Ascending aorta (tissue), 2 donors: Measurements from ENCODE around the gene TET1. TPM values are rescaled to one million over a fixed set of nuclear protein-coding genes. Genes with fewer than 3 reads are reported as not detected.

Experiments used
- DNase-seq, 2 donors: peaks; one replicate each; pipeline ENCODE4 v3.0.0-alpha.2; 2019; ENCODE audit warnings: low spot score in 2 of 2
- H3K27ac ChIP-seq, 2 donors: fragments of 200-600 bp; sonication (generic); one replicate each; pipeline ENCODE4 v1.5.1; 2016 to 2017; ENCODE audit warnings: mild to moderate bottlenecking in 1 of 2
- H3K27me3 ChIP-seq: fragments of 200-600 bp; sonication (generic); one replicate; pipeline ENCODE4 v1.5.1; 2017
- H3K36me3 ChIP-seq, 2 donors: fragments of 200-600 bp; sonication (generic); one replicate each; pipeline ENCODE4 v1.5.1; 2016
- H3K4me1 ChIP-seq, 2 donors: fragments of 200-600 bp; sonication (generic); one replicate each; pipeline ENCODE4 v1.5.1; 2016 to 2017; ENCODE audit warnings: mild to moderate bottlenecking in 1 of 2
- H3K4me3 ChIP-seq, 2 donors: fragments of 200-600 bp; sonication (generic); one replicate each; pipeline ENCODE4 v1.5.1; 2016 to 2017; ENCODE audit warnings: mild to moderate bottlenecking in 1 of 2
- H3K9me3 ChIP-seq, 2 donors: fragments of 200-600 bp; sonication (generic); one replicate each; pipeline ENCODE4 v1.5.1; 2016
- intact Hi-C: fragments of 100-400 bp; cut with DNase I; formaldehyde crosslinking; loops from one replicate; pipeline ENCODE4 v1.15.1; 2023
- total RNA-seq: library from RNA; depleted of rRNA; stranded (reverse); fragments of >200 nt; gene quantifications from one replicate; pipeline ENCODE4 v1.1.0, GENCODE V29; 2016
- TF ChIP-seq, protein P1 (sequence below), 3 experiments: fragments of 200-600 bp in 2 of 3; fragments of 450-650 bp in 1 of 3; sonication (generic) in 2 of 3; IDR thresholded peaks; one replicate each; pipeline ENCODE4 v1.5.1; 2016 to 2019; ENCODE audit warnings: antibody characterized with exemption in 3 of 3, mild to moderate bottlenecking in 1 of 3, moderate library complexity in 1 of 3

Gene TET1
- total RNA-seq, 1 donor from 2014 or later: 3.9 TPM

DNA sequence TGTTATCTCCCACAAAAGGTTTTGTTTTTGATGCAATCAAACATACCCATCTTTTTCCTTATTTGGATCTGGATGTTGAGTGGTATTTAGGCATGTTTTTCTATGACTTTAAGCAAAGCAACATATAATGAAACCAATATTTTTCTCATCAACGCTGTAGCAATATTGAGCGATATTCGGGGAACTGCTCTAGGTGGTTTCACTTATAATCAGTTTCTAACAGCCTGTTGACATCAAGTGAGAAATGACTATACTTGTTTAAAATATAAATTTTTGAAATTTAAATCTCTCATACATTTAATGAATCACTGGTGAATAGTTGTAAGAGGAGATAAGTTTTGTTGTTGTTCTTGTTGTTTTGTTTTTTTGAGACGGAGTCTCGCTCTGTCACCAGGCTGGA lies 108.1 kb downstream of the TET1 start:
- intact Hi-C loops: no loop called here
- H3K36me3 ChIP-seq: peaks cover 0 to 4% of the 10 kb centered on the region in 2 donors
- H3K4me1 ChIP-seq: no peaks in the 10 kb centered on the region
- H3K27me3 ChIP-seq: no peaks in the 10 kb centered on the region
- H3K4me3 ChIP-seq: no peak overlapping the region
- TF ChIP-seq, protein P1, sequence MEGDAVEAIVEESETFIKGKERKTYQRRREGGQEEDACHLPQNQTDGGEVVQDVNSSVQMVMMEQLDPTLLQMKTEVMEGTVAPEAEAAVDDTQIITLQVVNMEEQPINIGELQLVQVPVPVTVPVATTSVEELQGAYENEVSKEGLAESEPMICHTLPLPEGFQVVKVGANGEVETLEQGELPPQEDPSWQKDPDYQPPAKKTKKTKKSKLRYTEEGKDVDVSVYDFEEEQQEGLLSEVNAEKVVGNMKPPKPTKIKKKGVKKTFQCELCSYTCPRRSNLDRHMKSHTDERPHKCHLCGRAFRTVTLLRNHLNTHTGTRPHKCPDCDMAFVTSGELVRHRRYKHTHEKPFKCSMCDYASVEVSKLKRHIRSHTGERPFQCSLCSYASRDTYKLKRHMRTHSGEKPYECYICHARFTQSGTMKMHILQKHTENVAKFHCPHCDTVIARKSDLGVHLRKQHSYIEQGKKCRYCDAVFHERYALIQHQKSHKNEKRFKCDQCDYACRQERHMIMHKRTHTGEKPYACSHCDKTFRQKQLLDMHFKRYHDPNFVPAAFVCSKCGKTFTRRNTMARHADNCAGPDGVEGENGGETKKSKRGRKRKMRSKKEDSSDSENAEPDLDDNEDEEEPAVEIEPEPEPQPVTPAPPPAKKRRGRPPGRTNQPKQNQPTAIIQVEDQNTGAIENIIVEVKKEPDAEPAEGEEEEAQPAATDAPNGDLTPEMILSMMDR (IDR thresholded peaks at IDR 0.05): no peak
- H3K27ac ChIP-seq: no peak overlapping the region
- no peak for DNase-seq
- no peaks in the 10 kb centered on the region for H3K9me3 ChIP-seq

DNA sequence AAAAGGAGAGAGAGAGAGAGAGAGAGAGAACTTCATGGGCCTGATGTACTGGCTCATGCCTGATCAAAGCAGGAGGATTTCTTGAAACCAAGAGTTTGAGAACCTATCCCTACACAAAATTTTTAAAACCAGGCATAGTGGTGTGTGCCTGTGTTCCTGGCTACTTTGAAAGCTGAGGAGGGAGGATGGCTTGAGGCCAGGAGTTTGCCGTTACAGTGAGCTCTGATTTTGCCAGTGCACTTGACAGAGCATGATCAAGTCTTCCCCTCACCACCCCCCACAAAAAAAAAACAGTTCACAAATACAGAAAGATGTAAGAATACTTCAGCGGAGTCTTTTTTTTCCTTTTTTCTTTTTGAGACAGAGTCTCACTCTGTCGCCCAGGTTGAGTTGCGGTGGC lies 108.8 kb downstream of the TET1 start:
- DNase-seq: no peak
- H3K27ac ChIP-seq: no peak overlapping the region
- no peak overlapping the region for H3K4me3 ChIP-seq
- H3K9me3 ChIP-seq: no peaks in the 10 kb centered on the region
- intact Hi-C loops: no loop called here
- no peaks in the 10 kb centered on the region for H3K27me3 ChIP-seq
- H3K4me1 ChIP-seq: no peaks in the 10 kb centered on the region
- peaks cover 0 to 4% of the 10 kb centered on the region in 2 donors for H3K36me3 ChIP-seq
- TF ChIP-seq, protein P1 (IDR thresholded peaks at IDR 0.05): no peak

DNA sequence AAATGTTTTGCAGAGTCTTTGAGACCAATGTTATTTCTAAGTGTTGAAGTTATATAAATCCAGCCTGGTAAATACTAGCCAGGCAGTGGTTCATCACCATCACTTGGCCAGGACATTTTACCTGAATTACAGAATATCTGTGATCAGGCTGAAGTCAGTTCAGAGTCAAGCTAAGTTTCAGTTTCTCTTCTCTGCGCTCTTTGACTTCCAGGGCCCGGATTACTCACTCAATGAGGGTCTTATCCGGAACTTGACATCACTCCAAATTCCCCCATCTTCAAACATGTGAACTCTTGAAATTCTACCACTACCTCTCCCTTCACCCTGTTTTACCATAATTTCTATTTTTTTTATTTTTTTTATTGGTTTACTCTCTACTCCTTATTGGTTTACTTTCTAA lies 124.3 kb downstream of the TET1 start:
- DNase-seq: no peak
- H3K4me1 ChIP-seq: no peaks in the 10 kb centered on the region
- peaks cover 0 to 17% of the 10 kb centered on the region in 2 donors for H3K36me3 ChIP-seq
- no peak overlapping the region for H3K4me3 ChIP-seq
- TF ChIP-seq, protein P1 (IDR thresholded peaks at IDR 0.05): no peak
- no peak overlapping the region for H3K27ac ChIP-seq
- H3K9me3 ChIP-seq: no peaks in the 10 kb centered on the region
- no peaks in the 10 kb centered on the region for H3K27me3 ChIP-seq
- intact Hi-C loops: no loop called here

DNA sequence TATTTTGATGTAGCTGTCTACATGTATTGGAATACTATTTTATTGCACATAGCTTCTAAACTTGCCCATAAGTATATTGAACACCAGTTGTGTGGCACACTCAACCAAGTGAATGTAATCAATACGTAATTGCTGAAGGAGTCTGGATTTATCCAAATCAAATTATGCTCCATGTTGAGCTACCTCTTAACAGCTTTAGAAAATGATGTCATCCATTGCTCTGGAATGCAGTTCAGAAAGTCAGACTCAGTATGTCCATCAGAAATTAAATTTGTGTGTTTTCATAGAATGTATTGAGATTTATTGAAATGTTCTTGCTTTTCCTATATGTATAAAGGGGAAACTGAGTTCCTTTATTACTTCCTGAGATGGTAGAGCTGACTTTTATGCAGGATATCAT lies 135.9 kb downstream of the TET1 start:
- H3K9me3 ChIP-seq: no peaks in the 10 kb centered on the region
- DNase-seq: no peak
- H3K4me1 ChIP-seq: no peaks in the 10 kb centered on the region
- H3K4me3 ChIP-seq: no peak overlapping the region
- intact Hi-C loops: no loop called here
- TF ChIP-seq, protein P1 (IDR thresholded peaks at IDR 0.05): no peak
- peaks cover under 1 to 3% of the 10 kb centered on the region in 2 donors for H3K36me3 ChIP-seq
- H3K27ac ChIP-seq: no peak overlapping the region
- no peaks in the 10 kb centered on the region for H3K27me3 ChIP-seq

DNA sequence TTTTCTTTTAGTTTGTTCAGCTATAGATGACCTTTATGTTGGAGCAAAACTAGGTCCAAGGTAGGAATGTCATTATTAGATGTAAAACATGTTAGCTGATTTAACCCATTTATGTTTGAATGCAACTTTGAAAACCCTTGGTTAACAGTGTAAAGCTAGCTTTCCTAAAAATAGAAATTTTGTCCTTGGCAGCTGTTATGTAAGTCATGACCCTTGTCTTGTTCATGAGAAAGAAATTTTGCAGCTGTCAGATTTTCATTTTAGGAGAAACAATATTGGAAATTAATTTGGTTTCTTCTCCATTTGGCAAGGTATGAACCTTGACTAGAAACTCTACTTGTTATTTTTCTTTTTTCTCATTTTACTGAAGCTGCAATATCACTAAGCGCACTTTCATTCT lies 137.0 kb downstream of the TET1 start:
- DNase-seq: no peak
- Histone ChIP-seq H3K4me3 (no peak overlapping the region), H3K27me3 (no peaks in the 10 kb centered on the region), H3K9me3 (no peaks in the 10 kb centered on the region), H3K4me1 (no peaks in the 10 kb centered on the region), H3K27ac (no peak overlapping the region), H3K36me3 (no peaks in the 10 kb centered on the region)
- intact Hi-C loops: no loop called here
- TF ChIP-seq, protein P1 (IDR thresholded peaks at IDR 0.05): no peak

DNA sequence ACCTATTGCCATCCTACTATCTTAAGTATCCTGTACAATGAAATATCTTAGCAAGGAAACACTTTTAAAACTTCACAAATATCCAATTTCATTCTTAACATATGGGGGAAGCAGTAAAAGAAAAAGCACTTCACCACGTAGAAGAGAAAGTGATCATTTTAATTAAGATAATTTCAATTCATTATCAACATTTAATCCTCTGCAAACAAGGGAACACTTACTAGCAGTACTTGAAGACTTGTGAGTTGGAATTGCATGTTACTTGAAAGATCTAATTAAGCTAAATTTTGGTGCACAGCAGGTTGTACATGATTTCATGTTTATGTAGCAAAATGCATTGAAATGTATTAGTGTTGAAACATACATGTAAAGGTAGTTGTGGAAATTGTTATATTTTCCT lies 140.1 kb downstream of the TET1 start:
- Histone ChIP-seq H3K27me3 (no peaks in the 10 kb centered on the region), H3K27ac (no peak overlapping the region), H3K4me3 (no peak overlapping the region), H3K36me3 (no peaks in the 10 kb centered on the region), H3K9me3 (no peaks in the 10 kb centered on the region), H3K4me1 (no peaks in the 10 kb centered on the region)
- TF ChIP-seq, protein P1 (IDR thresholded peaks at IDR 0.05): no peak
- DNase-seq: no peak
- intact Hi-C loops: no loop called here
